KMS-11 (cell line): ENCODE results near the gene PCYT1A.

ENCODE experiments used
- H2AFZ ChIP-seq: fragments of 200-600 bp; sonication (generic); 2 replicates; pipeline ENCODE4 v1.6.1; 2016; ENCODE audit warnings: antibody characterized with exemption, mixed run types, low read depth
- H3K27ac ChIP-seq: fragments of 200-600 bp; sonication (generic); 2 replicates; pipeline ENCODE4 v1.6.1; 2016; ENCODE audit warnings: mild to moderate bottlenecking, mixed run types
- H3K27me3 ChIP-seq: fragments of 200-600 bp; sonication (generic); 2 replicates; pipeline ENCODE4 v1.6.1; 2017; ENCODE audit warnings: mild to moderate bottlenecking, low read depth, mixed run types, moderate library complexity; ENCODE audit not compliant: insufficient read depth
- H3K36me3 ChIP-seq: fragments of 200-600 bp; sonication (generic); 2 replicates; pipeline ENCODE4 v1.6.1; 2017; ENCODE audit warnings: mild to moderate bottlenecking, mixed run types; ENCODE audit not compliant: insufficient read depth
- H3K4me1 ChIP-seq: fragments of 200-600 bp; sonication (generic); 2 replicates; pipeline ENCODE4 v1.6.1; 2016; ENCODE audit warnings: mild to moderate bottlenecking, low read depth, mixed run types; ENCODE audit not compliant: poor library complexity, severe bottlenecking
- H3K4me2 ChIP-seq: fragments of 200-600 bp; sonication (generic); 2 replicates; pipeline ENCODE4 v1.7.0; 2016; ENCODE audit warnings: mild to moderate bottlenecking, mixed run types
- H3K4me3 ChIP-seq: fragments of 200-600 bp; sonication (generic); IDR thresholded peaks from 2 replicates; pipeline ENCODE4 v1.6.1; 2017; ENCODE audit warnings: low read depth, low read length, mixed read lengths; ENCODE audit not compliant: insufficient read depth
- H3K79me2 ChIP-seq: fragments of 200-600 bp; sonication (generic); 2 replicates; pipeline ENCODE4 v1.6.1; 2016; ENCODE audit warnings: low read depth, mixed run types; ENCODE audit not compliant: insufficient read depth
- H3K9ac ChIP-seq: fragments of 200-600 bp; sonication (generic); 2 replicates; pipeline ENCODE4 v1.6.1; 2016; ENCODE audit warnings: mild to moderate bottlenecking, mixed run types
- H4K20me1 ChIP-seq: fragments of 200-600 bp; sonication (generic); 2 replicates; pipeline ENCODE4 v1.6.1; 2016; ENCODE audit warnings: mild to moderate bottlenecking, mixed run types; ENCODE audit not compliant: insufficient read depth
- TF ChIP-seq, protein P1 (sequence below): fragments of 200-600 bp; sonication (generic); conservative IDR thresholded peaks from 2 replicates; pipeline ENCODE4 v1.6.1; 2017; ENCODE audit warnings: low read depth, mild to moderate bottlenecking, antibody characterized with exemption, low read length, moderate library complexity, mixed read lengths

PCYT1A gene

DNA sequence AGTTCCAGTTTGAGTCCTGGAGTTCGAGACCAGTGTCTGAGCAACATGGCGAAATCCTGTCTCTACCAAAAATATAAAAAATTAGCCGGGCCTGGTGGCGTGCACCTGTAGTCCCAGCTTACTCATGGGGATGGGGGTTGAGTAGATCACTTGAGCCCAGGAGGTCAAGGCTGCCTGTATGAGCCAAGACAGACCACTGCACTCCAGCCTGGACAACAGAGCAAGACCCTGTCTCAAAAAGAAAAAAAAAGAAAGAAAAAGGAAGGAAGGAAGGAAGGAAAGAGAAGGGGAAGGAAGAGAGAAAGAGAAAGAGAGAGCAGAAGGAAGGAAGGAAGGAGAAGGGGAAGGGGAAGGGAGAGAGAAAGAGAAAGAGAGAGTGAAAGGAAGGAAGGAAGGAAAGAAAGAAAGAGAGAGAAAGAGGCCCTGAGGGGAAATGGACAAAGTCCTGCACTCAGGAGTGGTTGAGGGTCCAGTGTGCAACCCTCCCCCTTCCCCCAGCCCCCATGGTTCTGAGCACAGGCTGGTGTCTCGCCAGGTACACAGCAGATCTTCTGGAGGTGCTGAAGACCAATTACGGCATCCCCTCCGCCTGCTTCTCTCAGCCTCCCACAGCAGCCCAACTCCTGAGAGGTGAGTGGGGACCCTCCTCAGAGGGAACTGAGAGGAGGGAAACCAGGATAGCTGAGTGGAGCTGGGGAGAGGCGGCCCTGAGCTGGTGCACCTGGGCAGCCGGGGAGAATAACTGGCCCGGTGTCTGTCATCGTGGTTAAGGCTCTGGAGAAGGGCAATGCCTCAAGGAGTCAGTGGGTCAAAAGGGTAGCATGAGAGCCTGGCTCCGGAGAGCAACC, 70.0 kb downstream of the PCYT1A start:
- Histone ChIP-seq H3K79me2 (no peaks in the 10 kb centered on the region), H3K4me3 (no peak overlapping the region), H3K27me3 (no peaks in the 10 kb centered on the region; the same call in 1 of the 2 replicates), H4K20me1 (no peaks in the 10 kb centered on the region), H3K27ac (no peak overlapping the region), H2AFZ (no peak overlapping the region), H3K36me3 (no peaks in the 10 kb centered on the region), H3K4me2 (no peak overlapping the region), H3K9ac (no peak overlapping the region), H3K4me1 (no peaks in the 10 kb centered on the region)
- TF ChIP-seq, protein P1, sequence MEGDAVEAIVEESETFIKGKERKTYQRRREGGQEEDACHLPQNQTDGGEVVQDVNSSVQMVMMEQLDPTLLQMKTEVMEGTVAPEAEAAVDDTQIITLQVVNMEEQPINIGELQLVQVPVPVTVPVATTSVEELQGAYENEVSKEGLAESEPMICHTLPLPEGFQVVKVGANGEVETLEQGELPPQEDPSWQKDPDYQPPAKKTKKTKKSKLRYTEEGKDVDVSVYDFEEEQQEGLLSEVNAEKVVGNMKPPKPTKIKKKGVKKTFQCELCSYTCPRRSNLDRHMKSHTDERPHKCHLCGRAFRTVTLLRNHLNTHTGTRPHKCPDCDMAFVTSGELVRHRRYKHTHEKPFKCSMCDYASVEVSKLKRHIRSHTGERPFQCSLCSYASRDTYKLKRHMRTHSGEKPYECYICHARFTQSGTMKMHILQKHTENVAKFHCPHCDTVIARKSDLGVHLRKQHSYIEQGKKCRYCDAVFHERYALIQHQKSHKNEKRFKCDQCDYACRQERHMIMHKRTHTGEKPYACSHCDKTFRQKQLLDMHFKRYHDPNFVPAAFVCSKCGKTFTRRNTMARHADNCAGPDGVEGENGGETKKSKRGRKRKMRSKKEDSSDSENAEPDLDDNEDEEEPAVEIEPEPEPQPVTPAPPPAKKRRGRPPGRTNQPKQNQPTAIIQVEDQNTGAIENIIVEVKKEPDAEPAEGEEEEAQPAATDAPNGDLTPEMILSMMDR: no peak

DNA sequence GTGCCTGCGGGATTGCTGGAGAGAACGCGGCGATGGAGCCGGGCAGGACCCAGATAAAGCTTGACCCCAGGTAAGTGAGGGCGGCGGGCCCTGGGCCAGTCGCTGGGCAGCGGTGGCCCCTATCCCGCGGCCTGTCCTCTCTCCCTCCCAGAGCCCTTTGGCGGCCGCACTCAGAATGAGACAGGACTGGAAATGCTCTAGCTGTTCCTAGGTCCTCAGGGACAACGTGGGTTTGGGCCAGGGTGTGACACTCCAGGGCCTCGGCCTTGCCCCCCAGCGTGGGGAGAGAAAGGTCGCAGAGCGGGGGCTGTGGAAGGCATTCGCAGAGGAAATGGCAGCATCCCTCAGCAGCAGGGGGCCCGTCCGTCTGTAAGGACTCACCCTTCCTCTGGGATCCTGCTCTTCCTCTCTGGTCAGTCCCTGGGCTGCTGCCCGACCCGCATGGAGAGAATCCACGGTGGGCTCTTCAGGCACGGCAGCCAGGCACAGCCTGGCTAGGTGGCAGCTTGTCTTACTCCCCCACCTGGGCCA, 70.8 kb downstream of the PCYT1A start:
- Histone ChIP-seq H3K36me3 (no peaks in the 10 kb centered on the region), H3K27ac (no peak overlapping the region), H2AFZ (no peak overlapping the region), H3K79me2 (no peaks in the 10 kb centered on the region), H3K9ac (no peak overlapping the region), H3K27me3 (no peaks in the 10 kb centered on the region; the same call in 1 of the 2 replicates), H3K4me1 (no peaks in the 10 kb centered on the region), H4K20me1 (no peaks in the 10 kb centered on the region), H3K4me2 (no peak overlapping the region), H3K4me3 (no peak overlapping the region)
- TF ChIP-seq, protein P1: no peak

DNA sequence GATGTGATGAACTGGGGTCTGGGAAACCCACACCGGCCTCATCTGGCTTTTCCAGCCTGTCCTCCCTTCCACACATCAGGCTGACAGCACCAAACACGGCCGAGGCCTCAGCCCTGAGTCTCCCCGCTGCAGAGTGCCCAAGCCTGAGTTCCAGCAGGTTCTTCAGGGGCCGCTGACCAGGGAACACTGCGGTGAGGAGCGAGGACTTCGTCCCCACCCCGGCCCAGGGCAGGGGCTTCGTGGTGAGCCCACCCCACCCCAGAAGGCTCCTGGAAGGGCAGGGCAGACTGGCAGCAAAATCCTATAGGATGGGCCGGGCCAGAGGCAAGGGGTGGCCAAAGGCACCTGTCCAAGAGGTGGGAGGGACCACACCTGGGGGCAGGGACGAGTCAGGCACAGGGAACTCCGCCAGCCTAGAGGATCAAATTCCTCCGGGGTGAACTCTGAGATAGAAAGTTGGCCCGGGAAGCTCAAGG, 71.4 kb downstream of the PCYT1A start, which contains the start of gene SLC51A:
Gene SLC51A (plus strand): TSS at position 446 of the 476 bp plus-strand sequence. CDS start 179 bp downstream, outside the sequence.
- H3K36me3 ChIP-seq: no peaks in the 10 kb centered on the region
- H3K27me3 ChIP-seq: no peaks in the 10 kb centered on the region; the same call in 1 of the 2 replicates
- no peaks in the 10 kb centered on the region for H4K20me1 ChIP-seq
- TF ChIP-seq, protein P1: no peak
- H3K4me3 ChIP-seq: no peak within 1 kb of the TSS
- no peaks in the 10 kb centered on the region for H3K79me2 ChIP-seq
- H3K9ac ChIP-seq: no peak within 1 kb of the TSS
- H3K4me1 ChIP-seq: no peaks in the 10 kb centered on the region
- H3K27ac ChIP-seq: no peak within 1 kb of the TSS
- H3K4me2 ChIP-seq: no peak within 1 kb of the TSS
- H2AFZ ChIP-seq: no peak within 1 kb of the TSS

DNA sequence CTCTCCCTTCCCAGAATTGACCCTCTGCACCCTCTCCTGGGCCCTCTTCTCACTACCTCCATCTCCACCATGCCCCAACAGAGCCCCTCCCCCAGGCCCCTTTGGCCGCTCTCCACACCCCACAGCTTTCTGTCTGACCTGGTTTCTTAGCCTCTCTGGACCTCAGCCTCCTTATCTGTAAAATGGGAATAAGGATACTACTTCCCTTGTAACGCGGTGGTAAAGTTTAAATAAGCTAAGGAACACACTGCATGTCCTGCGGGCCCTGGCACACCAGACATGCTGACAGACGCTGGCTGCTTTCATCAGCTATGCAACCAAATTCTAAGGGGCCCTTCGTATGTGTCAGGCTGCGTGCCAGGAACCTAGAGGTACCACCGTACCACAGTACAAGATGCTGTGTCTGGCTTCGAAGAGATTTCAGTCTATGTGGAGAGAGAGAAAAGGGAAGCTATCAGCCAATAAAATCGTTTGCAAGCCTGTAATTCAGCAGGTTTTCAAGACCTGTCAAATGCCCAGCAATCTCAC, 72.0 kb downstream of the PCYT1A start:
- no peak overlapping the region for H3K27ac ChIP-seq
- TF ChIP-seq, protein P1: no peak
- H3K79me2 ChIP-seq: no peaks in the 10 kb centered on the region
- H3K27me3 ChIP-seq: no peaks in the 10 kb centered on the region; the same call in 1 of the 2 replicates
- H2AFZ ChIP-seq: no peak overlapping the region
- no peak overlapping the region for H3K9ac ChIP-seq
- H4K20me1 ChIP-seq: no peaks in the 10 kb centered on the region
- no peaks in the 10 kb centered on the region for H3K36me3 ChIP-seq
- H3K4me1 ChIP-seq: no peaks in the 10 kb centered on the region
- no peak overlapping the region for H3K4me2 ChIP-seq
- no peak overlapping the region for H3K4me3 ChIP-seq
